ENCODE results near the gene STAP2. TPM values are rescaled to one million over a fixed set of nuclear protein-coding genes. Genes with fewer than 3 reads are reported as not detected.
"Not testable (repeated sequence)": the region's sequence is repeated elsewhere in the genome, so short reads cannot be mapped to it uniquely, and the experiment has no call there.

STAP2 gene
- total and polyA plus RNA-seq, 2 donors = 12.4 to 14.4 TPM

- peaks cover 3% of the 10 kb centered on the region for H3K36me3 ChIP-seq (ENCODE audit: insufficient read depth)
- H3K4me1 ChIP-seq (ENCODE audit: insufficient read depth) = no peaks in the 10 kb centered on the region
- H3K27ac ChIP-seq (ENCODE audit: low read depth) = no peak overlapping the region
- no peak for DNase-seq (ENCODE audit: extremely low spot score)
- H3K4me3 ChIP-seq (ENCODE audit: low read depth, low read length) = no peak overlapping the region
- 79% methylated on average over 23 of the region's 23 CpGs for WGBS
Measured at GRCh38 chr19:4357095-4357797, 18.6 kb upstream of the STAP2 start.

- WGBS = 82% methylated on average over 17 of the region's 17 CpGs
- no peak for DNase-seq (ENCODE audit: extremely low spot score)
- H3K4me3 ChIP-seq (ENCODE audit: low read depth, low read length) = no peak overlapping the region
- no peak overlapping the region for H3K27ac ChIP-seq (ENCODE audit: low read depth)
- H3K4me1 ChIP-seq (ENCODE audit: insufficient read depth) = no peaks in the 10 kb centered on the region
- H3K36me3 ChIP-seq (ENCODE audit: insufficient read depth) = no peaks in the 10 kb centered on the region
Measured at GRCh38 chr19:4354897-4355296, 16.3 kb upstream of the STAP2 start.

- Histone ChIP-seq H3K36me3 (ENCODE audit: insufficient read depth) (no peaks in the 10 kb centered on the region), H3K4me3 (ENCODE audit: low read depth, low read length) (no peak overlapping the region), H3K4me1 (ENCODE audit: insufficient read depth) (no peaks in the 10 kb centered on the region), H3K27ac (ENCODE audit: low read depth) (no peak overlapping the region)
- DNase-seq (ENCODE audit: extremely low spot score) = no peak
- WGBS = 87% methylated on average over 12 of the region's 12 CpGs
Measured at GRCh38 chr19:4354282-4354681, 15.7 kb upstream of the STAP2 start.

GRCh38 chr19:4352701-4353121 lies 14.1 kb upstream of the STAP2 start:
- no peak overlapping the region for H3K4me3 ChIP-seq (ENCODE audit: low read depth, low read length)
- H3K4me1 ChIP-seq (ENCODE audit: insufficient read depth) = no peaks in the 10 kb centered on the region
- no peak overlapping the region for H3K27ac ChIP-seq (ENCODE audit: low read depth)
- WGBS = 32% methylated on average over 9 of the region's 9 CpGs
- DNase-seq (ENCODE audit: extremely low spot score) = no peak
- no peaks in the 10 kb centered on the region for H3K36me3 ChIP-seq (ENCODE audit: insufficient read depth)

GRCh38 chr19:4350726-4351125 lies 12.1 kb upstream of the STAP2 start:
- no peak overlapping the region for H3K4me3 ChIP-seq (ENCODE audit: low read depth, low read length)
- no peaks in the 10 kb centered on the region for H3K36me3 ChIP-seq (ENCODE audit: insufficient read depth)
- H3K4me1 ChIP-seq (ENCODE audit: insufficient read depth) = no peaks in the 10 kb centered on the region
- DNase-seq (ENCODE audit: extremely low spot score) = no peak
- WGBS = 94% methylated on average over 9 of the region's 9 CpGs
- no peak overlapping the region for H3K27ac ChIP-seq (ENCODE audit: low read depth)

GRCh38 chr19:4350111-4350510 lies 11.5 kb upstream of the STAP2 start:
- Histone ChIP-seq H3K4me1 (ENCODE audit: insufficient read depth) (no peaks in the 10 kb centered on the region), H3K27ac (ENCODE audit: low read depth) (no peak overlapping the region), H3K36me3 (ENCODE audit: insufficient read depth) (no peaks in the 10 kb centered on the region), H3K4me3 (ENCODE audit: low read depth, low read length) (no peak overlapping the region)
- no peak for DNase-seq (ENCODE audit: extremely low spot score)
- 91% methylated on average over 8 of the region's 8 CpGs for WGBS

- H3K36me3 ChIP-seq (ENCODE audit: insufficient read depth); H3K4me3 ChIP-seq (ENCODE audit: low read depth, low read length); H3K4me1 ChIP-seq (ENCODE audit: insufficient read depth); H3K27ac ChIP-seq (ENCODE audit: low read depth); DNase-seq (ENCODE audit: extremely low spot score): not testable (repeated sequence)
- WGBS = 89% methylated on average over 16 of the region's 16 CpGs
Measured at GRCh38 chr19:4349225-4349624, 10.6 kb upstream of the STAP2 start.

- no peaks in the 10 kb centered on the region for H3K36me3 ChIP-seq (ENCODE audit: insufficient read depth)
- no peak overlapping the region for H3K4me3 ChIP-seq (ENCODE audit: low read depth, low read length)
- H3K27ac ChIP-seq (ENCODE audit: low read depth) = no peak overlapping the region
- no peak for DNase-seq (ENCODE audit: extremely low spot score)
- 75% methylated on average over 6 of the region's 6 CpGs for WGBS
- peaks cover 1% of the 10 kb centered on the region for H3K4me1 ChIP-seq (ENCODE audit: insufficient read depth)
Measured at GRCh38 chr19:4347521-4347920, 8.9 kb upstream of the STAP2 start.

- no peak for DNase-seq (ENCODE audit: extremely low spot score)
- peaks cover 1% of the 10 kb centered on the region for H3K4me1 ChIP-seq (ENCODE audit: insufficient read depth)
- no peaks in the 10 kb centered on the region for H3K36me3 ChIP-seq (ENCODE audit: insufficient read depth)
- WGBS = 92% methylated on average over 6 of the region's 6 CpGs
- H3K4me3 ChIP-seq (ENCODE audit: low read depth, low read length) = no peak overlapping the region
- H3K27ac ChIP-seq (ENCODE audit: low read depth) = no peak overlapping the region
Measured at GRCh38 chr19:4346020-4346383, 7.4 kb upstream of the STAP2 start.

- DNase-seq (ENCODE audit: extremely low spot score) = no peak
- 90% methylated on average over 15 of the region's 15 CpGs for WGBS
- H3K27ac ChIP-seq (ENCODE audit: low read depth) = no peak overlapping the region
- no peaks in the 10 kb centered on the region for H3K36me3 ChIP-seq (ENCODE audit: insufficient read depth)
- H3K4me1 ChIP-seq (ENCODE audit: insufficient read depth) = peaks cover 1% of the 10 kb centered on the region
- H3K4me3 ChIP-seq (ENCODE audit: low read depth, low read length) = no peak overlapping the region
Measured at GRCh38 chr19:4345342-4346019, 6.9 kb upstream of the STAP2 start.

GRCh38 chr19:4343370-4344307 lies 5.0 kb upstream of the STAP2 start, which contains the start of gene MPND:
Gene MPND, plus strand, starts transcription at chr19:4343562. Its CDS starts 32 bp downstream, at chr19:4343594.
- H3K4me3 ChIP-seq (ENCODE audit: low read depth, low read length) = peak within 1 kb of the TSS; percentile 98
- H3K27ac ChIP-seq (ENCODE audit: low read depth) = peak within 1 kb of the TSS; percentile 91
- peak; percentile 70 for DNase-seq (ENCODE audit: extremely low spot score)
- WGBS = 6% methylated on average over 95 of the region's 101 CpGs
- no peaks in the 10 kb centered on the region for H3K36me3 ChIP-seq (ENCODE audit: insufficient read depth)
- peaks cover 1% of the 10 kb centered on the region for H3K4me1 ChIP-seq (ENCODE audit: insufficient read depth)

GRCh38 chr19:4342615-4343369 lies 4.2 kb upstream of the STAP2 start:
- Histone ChIP-seq H3K4me3 (ENCODE audit: low read depth, low read length) (peak overlapping the region; percentile 98), H3K36me3 (ENCODE audit: insufficient read depth) (no peaks in the 10 kb centered on the region), H3K27ac (ENCODE audit: low read depth) (peak overlapping the region; percentile 91), H3K4me1 (ENCODE audit: insufficient read depth) (peaks cover 1% of the 10 kb centered on the region)
- under 1% methylated on average over 39 of the region's 39 CpGs for WGBS
- DNase-seq (ENCODE audit: extremely low spot score) = peak; percentile 100

- Histone ChIP-seq H3K36me3 (ENCODE audit: insufficient read depth) (no peaks in the 10 kb centered on the region), H3K27ac (ENCODE audit: low read depth) (peak overlapping the region; percentile 88), H3K4me1 (ENCODE audit: insufficient read depth) (peaks cover 1% of the 10 kb centered on the region), H3K4me3 (ENCODE audit: low read depth, low read length) (peak overlapping the region; percentile 40)
- DNase-seq (ENCODE audit: extremely low spot score) = no peak
- under 1% methylated on average over 10 of the region's 10 CpGs for WGBS
Measured at GRCh38 chr19:4342314-4342614, 3.6 kb upstream of the STAP2 start.

All from urinary bladder (tissue), 4 donors.